ENCODE data around the gene TSHZ1. TPM values are rescaled to one million over a fixed set of nuclear protein-coding genes. Genes with fewer than 3 reads are reported as not detected.

TSHZ1 gene
- total and polyA plus RNA-seq, 2 experiments from 2014 or later: 0.23 to 0.38 TPM

DNA sequence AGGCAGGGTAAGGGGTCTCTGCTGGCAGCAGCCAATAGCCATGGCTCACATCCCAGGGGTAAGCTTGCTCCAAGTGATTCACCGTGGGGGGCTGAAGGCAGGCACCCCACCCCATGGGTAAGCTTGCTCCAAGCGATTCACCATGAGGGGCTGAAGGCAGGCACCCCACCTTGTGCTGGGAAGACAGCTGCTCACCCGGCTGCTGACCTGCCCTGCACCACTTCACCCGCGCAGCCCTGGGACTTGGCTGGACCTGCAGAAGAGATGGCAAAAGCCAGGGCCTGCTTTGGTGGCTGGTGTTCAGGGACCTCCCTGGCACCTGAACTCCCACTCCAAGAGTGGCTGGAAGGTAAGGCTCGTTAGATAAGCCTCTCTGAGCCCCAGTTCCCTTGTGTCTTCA lies 20.9 kb upstream of the TSHZ1 start:
- ATAC-seq (no peak), DNase-seq (ENCODE audit: low spot score) (no peak)
- H2AFZ ChIP-seq: no peak overlapping the region
- Mint-ChIP-seq H3K27me3 (ENCODE audit: insufficient read depth, low read depth, poor library complexity) (no peaks in the 10 kb centered on the region), H3K27ac (no peak overlapping the region), H3K9me3 (no peaks in the 10 kb centered on the region), H3K4me1 (peaks cover 16% of the 10 kb centered on the region), H3K4me3 (no peak overlapping the region), H3K36me3 (ENCODE audit: low read depth) (no peaks in the 10 kb centered on the region)
- no peak overlapping the region for H3K4me3 ChIP-seq
- no peak for TF ChIP-seq EZH2 (IDR thresholded peaks at IDR 0.05; ENCODE audit: low read depth, unreplicated experiment)
- TF ChIP-seq ZNF114 (CRISPR knock-in tag; IDR thresholded peaks at IDR 0.05): no peak
- no peak for TF ChIP-seq NANOG (IDR thresholded peaks at IDR 0.05; ENCODE audit: borderline replicate concordance)
- TF ChIP-seq REST (IDR thresholded peaks at IDR 0.05; ENCODE audit: unreplicated experiment): no peak
- TF ChIP-seq JUNB (IDR thresholded peaks at IDR 0.05; ENCODE audit: unreplicated experiment): no peak
- TF ChIP-seq, protein P1, sequence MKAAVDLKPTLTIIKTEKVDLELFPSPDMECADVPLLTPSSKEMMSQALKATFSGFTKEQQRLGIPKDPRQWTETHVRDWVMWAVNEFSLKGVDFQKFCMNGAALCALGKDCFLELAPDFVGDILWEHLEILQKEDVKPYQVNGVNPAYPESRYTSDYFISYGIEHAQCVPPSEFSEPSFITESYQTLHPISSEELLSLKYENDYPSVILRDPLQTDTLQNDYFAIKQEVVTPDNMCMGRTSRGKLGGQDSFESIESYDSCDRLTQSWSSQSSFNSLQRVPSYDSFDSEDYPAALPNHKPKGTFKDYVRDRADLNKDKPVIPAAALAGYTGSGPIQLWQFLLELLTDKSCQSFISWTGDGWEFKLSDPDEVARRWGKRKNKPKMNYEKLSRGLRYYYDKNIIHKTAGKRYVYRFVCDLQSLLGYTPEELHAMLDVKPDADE (IDR thresholded peaks at IDR 0.05): no peak
- TF ChIP-seq STAT1 (IDR thresholded peaks at IDR 0.05; ENCODE audit: unreplicated experiment): no peak
- no peak for TF ChIP-seq CTCF (conservative IDR thresholded peaks at IDR 0.05; ENCODE audit: low read depth in 2 of 2)
- no peak for TF ChIP-seq POLR2AphosphoS5 (IDR thresholded peaks at IDR 0.05; ENCODE audit: low read depth)
- H3K9me2 ChIP-seq (ENCODE audit: insufficient read depth): no peaks in the 10 kb centered on the region
- H3K79me2 ChIP-seq (replicated peaks; ENCODE audit: insufficient read depth): no peaks in the 10 kb centered on the region
- no peak overlapping the region for H3K27ac ChIP-seq (ENCODE audit: low read depth)
- H4K20me1 ChIP-seq (replicated peaks; ENCODE audit: insufficient read depth): no peaks in the 10 kb centered on the region
- H3K4me2 ChIP-seq: no peak overlapping the region
- no peaks in the 10 kb centered on the region for H3K4me1 ChIP-seq (ENCODE audit: insufficient read depth)
- H3F3A ChIP-seq (replicated peaks; ENCODE audit: low read depth): no peaks in the 10 kb centered on the region
- no peaks in the 10 kb centered on the region for H3K36me3 ChIP-seq (ENCODE audit: insufficient read depth)
- no peaks in the 10 kb centered on the region for H3K27me3 ChIP-seq (ENCODE audit: insufficient read depth)

DNA sequence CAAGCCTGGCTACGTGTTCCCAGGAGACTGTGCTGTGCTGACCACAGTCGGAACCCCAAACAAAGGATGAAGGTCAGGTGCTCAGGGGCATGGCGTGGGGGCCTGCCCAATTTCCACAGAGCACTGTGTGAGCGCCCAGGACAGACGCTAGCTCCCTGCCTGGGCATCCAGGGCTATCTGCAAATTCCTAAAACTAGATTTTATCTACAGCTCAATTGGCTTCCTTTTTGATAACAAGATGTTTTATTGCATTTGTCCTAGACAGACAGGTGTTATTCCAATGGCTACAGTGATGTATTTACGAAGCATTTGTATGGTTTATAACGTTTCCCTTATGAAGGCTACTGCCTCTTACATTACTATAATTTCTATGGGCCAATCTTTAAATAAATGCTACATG lies 17.7 kb upstream of the TSHZ1 start:
- Histone ChIP-seq H3K4me1 (ENCODE audit: insufficient read depth) (no peaks in the 10 kb centered on the region), H4K20me1 (replicated peaks; ENCODE audit: insufficient read depth) (no peaks in the 10 kb centered on the region), H3K36me3 (ENCODE audit: insufficient read depth) (no peaks in the 10 kb centered on the region), H3K4me3 (no peak overlapping the region), H3K27me3 (ENCODE audit: insufficient read depth) (no peaks in the 10 kb centered on the region), H3K79me2 (replicated peaks; ENCODE audit: insufficient read depth) (no peaks in the 10 kb centered on the region), H3K9me2 (ENCODE audit: insufficient read depth) (no peaks in the 10 kb centered on the region), H3F3A (replicated peaks; ENCODE audit: low read depth) (no peaks in the 10 kb centered on the region), H3K27ac (ENCODE audit: low read depth) (no peak overlapping the region), H2AFZ (no peak overlapping the region), H3K4me2 (no peak overlapping the region)
- H3K27ac Mint-ChIP-seq: no peak overlapping the region
- peaks cover under 1% of the 10 kb centered on the region; the same call in 1 of the 3 replicates for H3K4me1 Mint-ChIP-seq
- no peak overlapping the region for H3K4me3 Mint-ChIP-seq
- H3K36me3 Mint-ChIP-seq (ENCODE audit: low read depth): no peaks in the 10 kb centered on the region
- DNase-seq (ENCODE audit: low spot score): no peak
- ATAC-seq: no peak
- no peaks in the 10 kb centered on the region for H3K9me3 Mint-ChIP-seq
- no peaks in the 10 kb centered on the region for H3K27me3 Mint-ChIP-seq (ENCODE audit: insufficient read depth, low read depth, poor library complexity)
- TF ChIP-seq POLR2AphosphoS5 (IDR thresholded peaks at IDR 0.05; ENCODE audit: low read depth): no peak
- TF ChIP-seq ZNF462 (CRISPR knock-in tag; IDR thresholded peaks at IDR 0.05): no peak
- no peak for TF ChIP-seq ZNF331 (CRISPR knock-in tag; IDR thresholded peaks at IDR 0.05; ENCODE audit: low read depth)

All from GM23338 (cell line).